Hematopoietic multipotent progenitor cell treated with erythropoietin and hydrocortisone succinate and interleukin-3 and kit ligand, for 15 days (in vitro differentiated cells): ENCODE data around the gene CDYL.
A peak's percentile ranks its signal among the peaks of the same experiment; 100 is the strongest.
"Not testable (repeated sequence)": the region's sequence is repeated elsewhere in the genome, so short reads cannot be mapped to it uniquely, and the experiment has no call there.

ENCODE experiments used
- DNase-seq: peaks from one replicate; pipeline ENCODE4 v3.0.0-alpha.2; 2015; ENCODE audit warnings: low spot score

The CDYL gene

GRCh38 chr6:4846387-4846786 lies 70.2 kb downstream of the CDYL start:
- DNase-seq: no peak

DNA sequence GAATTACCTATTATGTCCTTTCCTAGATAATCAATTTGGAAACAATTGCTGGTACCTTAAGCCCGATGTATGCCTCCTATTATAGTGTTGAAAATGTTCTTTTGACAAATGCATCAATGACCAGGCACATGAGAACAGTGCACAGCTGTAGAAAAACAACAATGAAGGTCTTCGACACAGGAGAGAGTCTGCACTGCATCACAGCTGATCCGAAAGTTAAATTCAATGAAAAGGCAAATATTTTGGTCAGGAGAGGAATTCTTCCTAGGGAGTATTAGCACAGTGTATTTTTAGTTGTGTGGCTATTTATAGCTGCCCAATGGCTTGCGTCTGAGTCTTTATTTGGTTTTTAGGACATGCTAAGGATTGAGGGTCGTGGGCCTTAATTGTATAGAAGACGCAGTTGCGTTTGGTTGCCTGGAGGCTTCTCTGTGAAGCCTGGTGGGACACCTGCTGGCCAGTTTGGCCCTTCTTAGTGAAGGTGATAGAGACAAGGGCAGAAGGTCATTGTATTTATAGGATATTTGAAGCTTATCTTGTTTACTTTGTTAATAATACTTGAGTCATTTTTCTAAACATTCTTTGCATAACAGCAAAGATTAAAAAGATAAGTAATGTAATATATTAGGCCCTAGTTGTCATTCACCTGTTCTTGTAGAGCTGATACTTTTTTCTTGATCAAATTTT lies 72.3 kb downstream of the CDYL start:
- peak; percentile 53 for DNase-seq

- peak; percentile 20 for DNase-seq
Observed at GRCh38 chr6:4849226-4850022, 73.2 kb downstream of the CDYL start.

DNA sequence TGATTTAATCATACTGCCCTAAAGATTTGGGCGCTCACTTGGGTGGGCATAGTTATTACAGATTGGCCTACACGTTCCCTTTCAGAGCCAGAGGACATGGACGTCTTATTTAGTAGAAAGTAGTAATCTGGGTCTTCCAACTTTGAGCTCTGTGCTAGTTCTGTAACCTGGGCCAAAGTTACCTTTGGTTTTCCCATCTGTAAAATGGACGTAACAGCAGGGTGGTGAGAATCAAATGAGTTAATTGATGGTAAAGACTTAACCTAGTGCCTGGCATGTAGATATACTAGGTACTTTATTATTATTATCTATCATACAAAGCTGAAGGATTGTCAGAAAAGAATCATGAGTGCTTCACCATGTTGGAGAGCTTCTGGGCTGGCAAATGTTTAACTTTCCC lies 74.8 kb downstream of the CDYL start:
- no peak for DNase-seq

- DNase-seq: not testable (repeated sequence)
Observed at GRCh38 chr6:4852186-4852585, 76.0 kb downstream of the CDYL start.

- no peak for DNase-seq
Observed at GRCh38 chr6:4852938-4853337, 76.7 kb downstream of the CDYL start.

- DNase-seq: no peak
Observed at GRCh38 chr6:4853349-4853748, 77.1 kb downstream of the CDYL start.

DNA sequence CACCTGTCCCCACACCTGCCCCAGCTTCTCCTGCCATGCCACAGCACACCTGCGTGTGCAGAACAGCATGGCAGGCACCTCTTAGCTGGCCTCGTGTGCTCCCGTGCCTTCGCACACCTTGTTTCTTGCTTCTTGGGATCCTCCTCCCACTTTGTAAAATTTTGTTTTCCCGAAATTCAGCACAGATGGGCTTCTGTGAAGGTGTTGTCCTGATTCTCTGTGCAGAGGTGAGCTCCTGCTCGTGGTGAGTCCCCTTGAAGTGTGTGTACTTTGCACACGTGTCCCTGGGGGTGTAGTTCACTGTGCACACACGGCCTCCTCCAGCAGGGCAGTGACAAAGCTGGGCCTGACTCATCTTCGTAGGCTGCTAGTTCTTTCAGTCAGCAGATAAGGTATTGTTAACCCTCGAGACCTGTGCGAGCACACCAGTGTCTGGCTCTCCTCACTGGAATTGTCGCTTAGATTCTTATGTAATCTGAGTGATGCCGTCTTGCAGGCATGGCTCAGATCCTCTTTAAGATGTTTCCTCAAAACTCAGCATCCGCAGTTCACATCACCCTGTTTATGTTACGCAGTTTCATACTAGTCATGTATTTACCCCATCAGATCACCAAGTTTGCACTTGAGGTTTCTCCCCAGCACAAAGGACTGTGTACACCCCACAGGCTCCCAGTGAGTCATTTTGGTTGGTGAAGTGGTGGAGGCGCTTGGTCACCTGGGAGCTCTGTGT lies 77.7 kb downstream of the CDYL start:
- DNase-seq: peak; percentile 31

DNA sequence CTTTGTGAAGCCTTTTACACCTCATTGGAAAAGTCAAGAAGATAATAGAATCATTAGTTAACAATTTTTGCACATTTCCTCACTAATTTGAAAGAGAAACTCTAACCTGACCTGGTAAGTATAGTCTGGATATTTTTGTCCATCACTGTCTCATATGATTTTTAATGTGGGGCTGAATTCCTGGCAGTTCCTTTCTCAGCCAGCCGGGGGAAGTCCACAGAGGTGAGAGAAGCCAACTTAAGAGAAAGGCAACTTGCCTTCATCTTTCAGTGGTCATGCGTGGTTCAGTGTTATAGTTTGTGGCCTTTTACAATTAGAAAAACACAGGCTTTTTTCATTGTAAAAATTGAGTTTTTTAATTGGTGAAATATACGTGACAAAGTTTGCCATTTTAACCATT lies 80.6 kb downstream of the CDYL start:
- DNase-seq: peak; percentile 50

GRCh38 chr6:4858194-4859015 lies 82.2 kb downstream of the CDYL start:
- DNase-seq: no peak

GRCh38 chr6:4860387-4860786 lies 84.2 kb downstream of the CDYL start:
- DNase-seq: no peak

- DNase-seq: no peak
Observed at GRCh38 chr6:4861564-4861963, 85.4 kb downstream of the CDYL start.

DNA sequence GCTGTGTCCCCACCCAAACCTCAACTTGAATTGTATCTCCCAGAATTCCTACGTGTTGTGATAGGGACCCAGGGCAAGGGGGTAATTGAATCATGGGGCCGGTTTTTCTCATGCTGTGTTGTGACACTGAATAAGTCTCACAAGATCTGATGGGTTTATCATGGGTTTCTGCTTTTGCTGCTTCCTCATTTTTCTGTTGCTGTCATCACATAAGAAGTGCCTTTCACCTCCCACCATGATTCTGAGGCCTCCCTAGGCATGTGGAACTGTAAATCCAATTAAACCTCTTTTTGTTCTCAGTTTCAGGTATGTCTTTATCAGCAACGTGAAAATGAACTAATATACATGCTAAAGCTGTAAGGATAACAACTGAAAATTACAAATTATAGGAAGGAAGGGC lies 88.3 kb downstream of the CDYL start:
- DNase-seq: no peak

DNA sequence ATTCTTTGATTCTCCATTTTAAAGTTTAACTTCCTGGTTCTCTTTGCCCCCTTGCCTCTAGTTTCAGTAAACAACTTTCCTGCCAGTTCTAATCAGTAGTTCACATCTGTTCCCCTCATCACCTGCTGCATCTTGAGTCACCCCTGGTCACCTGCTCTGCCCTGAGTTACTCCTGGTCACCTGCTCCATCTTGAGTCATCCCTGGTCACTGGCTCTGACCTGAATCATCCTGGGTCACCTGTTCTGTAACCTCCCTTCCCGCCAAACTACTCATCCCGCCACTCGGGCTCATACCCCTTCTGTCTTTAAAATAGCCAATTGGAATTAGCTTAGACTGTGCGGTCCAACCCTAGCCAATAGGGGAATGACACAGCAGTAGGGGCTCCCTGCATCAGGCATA lies 88.8 kb downstream of the CDYL start:
- DNase-seq: peak; percentile 37

DNA sequence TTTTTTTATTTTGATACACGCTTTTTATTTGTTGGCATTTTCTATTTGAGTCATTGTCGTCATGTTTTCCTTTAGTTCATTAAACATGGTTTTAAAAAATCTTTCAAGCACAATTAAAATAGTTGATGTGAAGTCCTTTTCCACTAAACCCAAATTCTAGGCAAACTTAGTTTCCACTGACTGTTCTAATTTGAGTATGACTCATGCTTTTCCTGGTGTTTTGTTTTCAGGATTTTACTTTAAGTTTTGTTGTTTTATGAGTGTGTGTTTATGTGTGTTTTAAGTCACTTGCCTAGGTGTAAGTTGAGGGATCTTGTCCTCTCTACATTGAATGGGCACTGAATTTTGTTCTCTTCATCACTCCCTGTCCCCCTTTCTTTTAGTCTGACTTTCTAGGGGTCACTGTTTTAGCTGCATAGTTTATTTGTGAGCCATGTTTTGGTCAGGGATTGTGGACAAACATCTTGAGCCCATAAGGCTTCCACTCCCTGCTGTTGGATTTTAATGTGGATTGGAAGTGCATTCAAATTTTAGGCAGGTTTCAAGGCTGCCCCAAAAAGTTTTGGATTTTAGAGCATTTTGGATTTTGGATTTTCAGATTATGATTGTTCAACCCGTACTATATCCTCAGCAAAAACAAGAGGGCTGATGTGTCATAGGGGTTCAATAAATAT lies 94.8 kb downstream of the CDYL start:
- DNase-seq: no peak

DNA sequence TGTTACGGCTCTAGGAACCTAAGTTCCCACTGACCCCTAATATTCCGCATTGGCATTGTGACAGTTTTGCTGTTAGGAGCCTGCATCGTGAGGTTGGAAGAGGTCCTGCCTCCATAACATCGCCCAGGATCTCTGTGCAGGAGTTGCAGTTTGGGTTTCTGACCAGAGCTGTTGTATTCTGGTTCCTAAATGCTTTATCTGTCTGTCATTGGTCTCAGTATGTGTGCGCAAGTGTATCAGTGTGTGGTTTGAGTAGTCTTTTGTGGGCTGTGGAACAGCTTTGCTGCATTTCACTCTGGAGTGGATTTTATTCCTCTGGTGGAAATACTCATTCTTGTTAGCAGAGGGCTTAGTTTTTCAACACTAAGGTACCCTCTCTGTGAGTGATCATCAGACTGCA lies 95.6 kb downstream of the CDYL start:
- DNase-seq: no peak

DNA sequence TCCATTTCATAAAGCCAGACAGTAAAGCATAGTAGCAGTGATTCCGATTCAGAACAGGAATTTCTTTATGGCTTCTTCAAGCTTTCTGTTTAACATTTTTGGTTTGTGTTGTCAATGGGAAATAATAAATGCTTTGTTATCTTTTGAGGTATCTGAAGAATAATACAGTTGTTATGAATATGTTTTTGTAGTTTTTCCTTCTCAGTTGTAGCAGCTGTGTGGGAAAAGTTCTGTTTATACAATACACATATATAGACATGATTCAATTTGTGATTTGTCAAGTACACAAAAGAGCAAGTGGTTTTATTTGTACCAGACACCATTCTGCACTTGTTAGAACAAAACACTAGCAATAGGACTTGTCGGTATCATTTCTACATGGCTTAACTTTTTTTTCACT lies 96.6 kb downstream of the CDYL start:
- no peak for DNase-seq

GRCh38 chr6:4873928-4874327 lies 97.7 kb downstream of the CDYL start:
- DNase-seq: no peak

- DNase-seq: peak; percentile 62
Observed at GRCh38 chr6:4879741-4880275, 103.6 kb downstream of the CDYL start.

GRCh38 chr6:4880363-4880762 lies 104.2 kb downstream of the CDYL start:
- no peak for DNase-seq

GRCh38 chr6:4883298-4883697 lies 107.1 kb downstream of the CDYL start:
- no peak for DNase-seq
